ENCODE results near the gene IRAK3.

IRAK3 gene

GRCh38 chr12:66188584-66189485 lies at the start of gene IRAK3:
Gene IRAK3, plus strand, starts transcription at chr12:66189214. Its CDS starts 86 bp downstream, at chr12:66189300.
- no peak within 1 kb of the TSS for H3K27ac ChIP-seq
- TF ChIP-seq, protein P1, sequence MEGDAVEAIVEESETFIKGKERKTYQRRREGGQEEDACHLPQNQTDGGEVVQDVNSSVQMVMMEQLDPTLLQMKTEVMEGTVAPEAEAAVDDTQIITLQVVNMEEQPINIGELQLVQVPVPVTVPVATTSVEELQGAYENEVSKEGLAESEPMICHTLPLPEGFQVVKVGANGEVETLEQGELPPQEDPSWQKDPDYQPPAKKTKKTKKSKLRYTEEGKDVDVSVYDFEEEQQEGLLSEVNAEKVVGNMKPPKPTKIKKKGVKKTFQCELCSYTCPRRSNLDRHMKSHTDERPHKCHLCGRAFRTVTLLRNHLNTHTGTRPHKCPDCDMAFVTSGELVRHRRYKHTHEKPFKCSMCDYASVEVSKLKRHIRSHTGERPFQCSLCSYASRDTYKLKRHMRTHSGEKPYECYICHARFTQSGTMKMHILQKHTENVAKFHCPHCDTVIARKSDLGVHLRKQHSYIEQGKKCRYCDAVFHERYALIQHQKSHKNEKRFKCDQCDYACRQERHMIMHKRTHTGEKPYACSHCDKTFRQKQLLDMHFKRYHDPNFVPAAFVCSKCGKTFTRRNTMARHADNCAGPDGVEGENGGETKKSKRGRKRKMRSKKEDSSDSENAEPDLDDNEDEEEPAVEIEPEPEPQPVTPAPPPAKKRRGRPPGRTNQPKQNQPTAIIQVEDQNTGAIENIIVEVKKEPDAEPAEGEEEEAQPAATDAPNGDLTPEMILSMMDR (IDR thresholded peaks at IDR 0.05) = no peak

DNA sequence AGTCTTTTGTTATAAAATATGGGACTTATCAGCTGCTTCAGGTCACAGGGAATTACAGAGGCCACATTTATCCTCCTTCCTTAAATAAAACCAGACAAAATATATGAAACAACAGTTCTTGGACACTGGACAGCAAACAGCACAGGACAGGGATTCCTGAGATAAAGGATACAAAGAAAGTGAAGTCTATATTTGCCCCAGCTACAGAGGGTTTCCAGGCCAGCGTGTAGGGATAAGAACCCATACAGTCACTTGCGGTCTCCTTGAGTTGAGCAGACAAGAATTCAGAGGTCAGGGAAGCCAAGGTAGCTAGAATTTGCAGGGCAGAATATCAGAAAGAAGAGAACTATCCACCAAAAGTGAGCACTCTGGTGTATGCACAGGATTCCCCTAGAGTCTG lies 49.7 kb upstream of the IRAK3 start:
- no peak overlapping the region for H3K27ac ChIP-seq
- TF ChIP-seq, protein P1 (IDR thresholded peaks at IDR 0.05) = no peak
- TF ChIP-seq ZFX (IDR thresholded peaks at IDR 0.05; ENCODE audit: borderline replicate concordance) = no peak

DNA sequence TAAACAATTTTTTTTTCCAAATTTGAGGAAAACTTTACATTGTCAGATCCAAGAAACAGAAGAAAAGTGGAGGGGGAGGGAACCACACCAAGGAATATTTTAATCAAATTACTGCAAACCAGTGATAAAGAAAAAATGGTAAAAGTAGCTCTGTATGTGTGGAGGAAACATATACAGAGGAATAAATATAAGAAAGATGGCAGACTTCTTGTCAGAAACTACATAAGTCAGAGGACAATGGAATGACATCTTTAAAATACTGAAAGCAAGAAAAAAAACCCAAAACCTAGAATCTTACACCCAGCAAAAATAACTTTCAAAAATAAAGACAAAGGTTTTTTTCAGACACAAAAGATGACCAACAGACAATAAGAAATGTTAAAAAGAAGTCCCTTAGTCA lies 48.3 kb upstream of the IRAK3 start:
- TF ChIP-seq, protein P1 (IDR thresholded peaks at IDR 0.05) = no peak
- no peak overlapping the region for H3K27ac ChIP-seq

DNA sequence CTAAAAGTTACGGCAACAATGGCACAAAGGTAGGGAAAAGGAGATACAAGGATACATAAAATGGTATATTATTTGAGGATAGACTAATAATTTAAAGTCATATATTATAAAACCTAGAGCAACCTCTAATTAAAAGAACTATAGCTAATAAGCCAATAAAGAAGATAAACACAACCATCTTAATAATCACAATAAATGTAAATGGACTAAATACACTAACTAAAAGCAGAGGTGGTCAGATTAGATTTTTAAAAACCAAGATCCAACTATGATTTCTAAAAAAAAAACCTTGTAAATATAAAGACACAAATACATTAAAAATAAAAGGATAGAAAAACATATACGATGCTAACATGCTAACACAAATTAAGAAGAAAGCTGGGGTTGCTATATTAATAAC lies 47.7 kb upstream of the IRAK3 start:
- H3K27ac ChIP-seq = no peak overlapping the region
- no peak for TF ChIP-seq ZFX (IDR thresholded peaks at IDR 0.05; ENCODE audit: borderline replicate concordance)
- TF ChIP-seq, protein P1 (IDR thresholded peaks at IDR 0.05) = no peak

GRCh38 chr12:66142826-66143225 lies 46.2 kb upstream of the IRAK3 start:
- TF ChIP-seq, protein P1 (IDR thresholded peaks at IDR 0.05) = no peak
- TF ChIP-seq ZFX (IDR thresholded peaks at IDR 0.05; ENCODE audit: borderline replicate concordance) = no peak
- no peak overlapping the region for H3K27ac ChIP-seq

- TF ChIP-seq ZFX (IDR thresholded peaks at IDR 0.05; ENCODE audit: borderline replicate concordance) = no peak
- TF ChIP-seq, protein P1 (IDR thresholded peaks at IDR 0.05) = no peak
- no peak overlapping the region for H3K27ac ChIP-seq
Measured at GRCh38 chr12:66143868-66144267, 45.1 kb upstream of the IRAK3 start.

All from 22Rv1 (cell line).